C4-2B (cell line): Measurements from ENCODE around the gene TRAPPC6A.

Experiments used
- H3K27ac ChIP-seq: fragments of 450-650 bp; 2 replicates; pipeline ENCODE4 v1.5.1; 2017
- ZFX ChIP-seq: fragments of 450-650 bp; IDR thresholded peaks from 2 replicates; pipeline ENCODE4 v1.6.1; 2017
- TF ChIP-seq, protein P1 (sequence below): fragments of 450-650 bp; conservative IDR thresholded peaks from 2 replicates; pipeline ENCODE4 v1.5.1; 2017; ENCODE audit warnings: mild to moderate bottlenecking

TRAPPC6A gene

DNA sequence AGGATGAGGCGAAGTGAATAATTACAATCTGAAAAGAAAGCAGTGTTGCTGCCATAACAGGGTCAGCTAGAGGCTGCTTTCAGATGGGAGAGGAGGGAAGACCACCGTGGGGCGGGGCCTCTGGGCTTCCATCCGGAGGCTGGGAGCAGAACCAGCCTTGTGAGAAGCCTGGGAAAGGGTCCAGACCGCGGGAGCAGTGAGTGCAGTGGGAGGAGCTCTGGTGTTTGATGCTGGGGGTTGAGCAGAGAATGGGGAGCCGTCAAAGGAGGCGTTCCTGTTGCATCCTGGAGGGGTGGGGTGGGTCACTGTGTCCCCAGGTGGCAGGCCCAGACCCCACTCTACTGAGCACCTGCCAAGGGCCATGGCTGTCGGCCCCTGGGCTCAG lies 35.3 kb downstream of the TRAPPC6A start:
- no peak overlapping the region for H3K27ac ChIP-seq
- TF ChIP-seq, protein P1, sequence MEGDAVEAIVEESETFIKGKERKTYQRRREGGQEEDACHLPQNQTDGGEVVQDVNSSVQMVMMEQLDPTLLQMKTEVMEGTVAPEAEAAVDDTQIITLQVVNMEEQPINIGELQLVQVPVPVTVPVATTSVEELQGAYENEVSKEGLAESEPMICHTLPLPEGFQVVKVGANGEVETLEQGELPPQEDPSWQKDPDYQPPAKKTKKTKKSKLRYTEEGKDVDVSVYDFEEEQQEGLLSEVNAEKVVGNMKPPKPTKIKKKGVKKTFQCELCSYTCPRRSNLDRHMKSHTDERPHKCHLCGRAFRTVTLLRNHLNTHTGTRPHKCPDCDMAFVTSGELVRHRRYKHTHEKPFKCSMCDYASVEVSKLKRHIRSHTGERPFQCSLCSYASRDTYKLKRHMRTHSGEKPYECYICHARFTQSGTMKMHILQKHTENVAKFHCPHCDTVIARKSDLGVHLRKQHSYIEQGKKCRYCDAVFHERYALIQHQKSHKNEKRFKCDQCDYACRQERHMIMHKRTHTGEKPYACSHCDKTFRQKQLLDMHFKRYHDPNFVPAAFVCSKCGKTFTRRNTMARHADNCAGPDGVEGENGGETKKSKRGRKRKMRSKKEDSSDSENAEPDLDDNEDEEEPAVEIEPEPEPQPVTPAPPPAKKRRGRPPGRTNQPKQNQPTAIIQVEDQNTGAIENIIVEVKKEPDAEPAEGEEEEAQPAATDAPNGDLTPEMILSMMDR = no peak
- no peak for TF ChIP-seq ZFX

DNA sequence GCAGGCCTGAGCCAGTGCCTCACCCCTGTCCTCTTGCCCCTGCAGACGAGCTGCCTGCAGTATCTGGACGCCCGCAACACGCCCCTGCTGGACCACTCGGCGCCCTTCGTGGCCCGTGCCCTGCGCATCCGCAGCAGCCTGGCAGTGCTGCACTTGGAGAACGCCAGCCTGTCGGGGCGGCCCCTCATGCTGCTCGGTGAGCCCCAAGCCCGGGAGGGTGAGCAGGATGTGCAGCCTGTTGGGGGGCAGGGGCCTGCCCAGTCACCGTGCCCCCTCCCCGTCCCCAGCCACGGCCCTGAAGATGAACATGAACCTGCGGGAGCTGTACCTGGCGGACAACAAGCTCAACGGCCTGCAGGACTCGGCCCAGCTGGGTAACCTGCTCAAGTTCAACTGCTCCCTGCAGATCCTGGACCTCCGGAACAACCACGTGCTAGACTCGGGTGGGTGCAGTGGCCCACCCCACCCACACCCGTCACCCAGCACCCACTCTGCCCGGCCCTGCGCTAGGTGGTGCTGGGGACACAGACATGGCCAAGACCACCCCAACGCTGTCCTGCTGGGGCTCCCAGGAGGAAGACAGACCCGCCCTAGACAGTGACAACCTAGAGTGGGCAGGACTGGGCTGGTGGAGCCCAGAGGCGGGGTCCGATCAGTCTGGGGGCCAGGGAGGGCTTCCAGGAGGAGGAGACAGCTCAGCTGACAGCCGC lies 35.9 kb downstream of the TRAPPC6A start:
- no peak overlapping the region for H3K27ac ChIP-seq
- no peak for TF ChIP-seq ZFX
- TF ChIP-seq, protein P1 = no peak

DNA sequence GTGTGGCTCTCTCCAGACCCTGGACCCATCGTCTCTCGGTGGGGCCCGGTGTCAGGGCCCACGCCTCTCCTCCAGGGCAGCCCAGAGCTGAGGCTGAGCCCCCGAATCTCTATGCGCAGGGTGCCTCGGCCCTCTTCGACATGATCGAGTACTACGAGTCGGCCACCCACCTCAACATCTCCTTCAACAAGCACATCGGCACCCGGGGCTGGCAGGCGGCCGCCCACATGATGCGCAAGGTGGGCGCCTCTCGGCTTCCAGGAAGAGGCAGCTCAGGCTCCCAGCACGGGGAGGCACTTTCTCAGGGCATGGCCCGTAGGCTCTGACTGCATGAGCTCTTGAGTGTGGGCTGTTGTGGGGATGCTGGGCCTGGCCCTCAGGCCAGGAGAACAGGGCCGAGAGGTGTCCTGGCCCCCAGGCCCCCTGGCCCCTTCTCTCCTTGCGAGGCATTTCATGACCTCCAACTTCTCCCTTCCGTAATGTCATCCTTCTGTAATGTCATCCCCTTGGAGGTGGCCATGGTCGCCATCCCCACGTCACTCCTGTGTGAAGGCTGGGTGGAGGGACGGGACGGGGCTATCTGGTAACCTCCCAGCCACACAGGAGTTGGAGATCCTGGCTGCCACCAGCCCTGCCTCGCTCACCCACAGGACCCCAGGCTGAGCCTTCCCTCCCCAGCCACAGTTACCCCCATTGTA lies 36.7 kb downstream of the TRAPPC6A start:
- no peak overlapping the region for H3K27ac ChIP-seq
- no peak for TF ChIP-seq ZFX

DNA sequence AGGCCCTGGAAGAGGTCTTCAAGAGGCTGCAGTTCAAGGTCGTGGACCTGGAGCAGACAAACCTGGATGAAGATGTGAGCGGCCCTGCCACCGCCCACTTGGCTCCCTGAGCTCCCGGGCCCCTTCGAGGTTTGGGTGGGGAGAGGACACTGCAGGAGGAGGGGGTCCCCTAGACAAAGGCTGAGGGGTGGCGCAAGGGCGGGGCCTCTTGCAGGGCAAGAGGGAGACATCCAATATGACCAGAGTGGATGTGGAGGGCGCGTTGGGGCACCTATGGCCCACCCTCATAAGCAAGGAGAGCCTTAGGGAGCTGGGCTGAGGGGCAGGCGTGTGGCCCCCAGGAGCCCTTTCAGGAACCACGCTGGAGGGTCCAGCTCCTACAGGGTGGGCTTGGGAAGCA lies 37.5 kb downstream of the TRAPPC6A start:
- H3K27ac ChIP-seq = no peak overlapping the region
- no peak for TF ChIP-seq ZFX
- TF ChIP-seq, protein P1 = no peak

DNA sequence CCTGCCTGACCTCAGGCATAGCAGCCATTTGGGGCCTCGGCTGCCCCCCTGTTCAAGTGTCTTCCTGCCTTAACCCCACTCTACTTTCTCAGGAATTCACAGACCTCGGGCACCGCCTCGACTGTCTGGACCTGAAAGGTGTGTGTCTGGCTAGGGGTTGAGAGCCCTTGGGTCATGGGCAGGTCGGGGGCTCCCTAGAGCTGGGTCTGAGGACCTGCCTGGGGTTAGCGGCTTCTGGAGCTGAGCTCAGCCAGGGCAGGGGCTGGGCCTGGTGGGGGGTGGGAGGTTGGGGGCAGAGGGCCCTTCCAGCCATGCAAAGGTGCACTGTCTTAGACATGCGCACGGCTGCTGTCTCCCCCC lies 37.9 kb downstream of the TRAPPC6A start:
- TF ChIP-seq, protein P1 = no peak
- TF ChIP-seq ZFX = no peak
- no peak overlapping the region for H3K27ac ChIP-seq

DNA sequence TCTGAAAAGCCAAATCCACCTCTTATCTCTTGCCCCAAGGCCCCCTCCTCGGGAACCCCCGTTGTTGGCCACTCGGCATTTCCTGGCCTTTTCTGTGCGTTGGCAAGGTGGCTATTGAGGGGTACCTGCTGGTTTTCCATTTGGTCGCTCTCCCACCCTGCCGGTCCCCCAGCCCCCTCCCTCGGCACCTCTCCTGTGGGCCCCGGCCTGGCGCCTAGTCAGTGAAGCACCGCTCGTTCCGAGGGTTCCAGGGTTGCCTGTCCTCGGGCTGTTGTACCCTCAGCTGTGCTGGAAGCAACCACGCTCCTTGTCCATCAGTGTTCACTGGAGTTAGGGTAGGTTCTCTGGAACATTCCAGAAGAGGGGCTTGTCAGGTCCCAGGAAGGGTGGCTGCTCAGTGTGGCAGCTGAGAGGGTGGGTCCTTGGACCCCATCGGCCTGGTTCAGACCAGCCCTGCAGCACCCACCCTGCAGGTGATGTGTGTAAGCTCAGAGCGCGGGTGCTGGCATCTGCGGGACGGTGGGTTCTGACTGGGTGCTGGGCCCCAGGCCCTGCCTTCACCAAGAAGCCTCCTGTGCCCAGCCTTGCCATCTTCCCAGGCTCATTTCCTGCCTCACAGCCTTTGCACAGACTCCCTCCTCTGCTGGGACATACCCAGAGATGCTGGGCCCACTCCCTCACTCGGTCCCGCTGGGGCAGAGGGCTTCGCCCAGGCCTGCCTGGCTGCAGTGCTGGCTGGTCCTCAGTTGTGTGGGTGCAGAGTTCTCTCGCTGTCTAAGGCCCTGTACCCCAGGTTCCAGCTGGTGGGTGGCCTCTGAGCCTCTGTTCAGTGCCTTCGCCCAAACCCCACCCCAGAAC lies 38.5 kb downstream of the TRAPPC6A start:
- TF ChIP-seq, protein P1 = no peak
- TF ChIP-seq ZFX = no peak

DNA sequence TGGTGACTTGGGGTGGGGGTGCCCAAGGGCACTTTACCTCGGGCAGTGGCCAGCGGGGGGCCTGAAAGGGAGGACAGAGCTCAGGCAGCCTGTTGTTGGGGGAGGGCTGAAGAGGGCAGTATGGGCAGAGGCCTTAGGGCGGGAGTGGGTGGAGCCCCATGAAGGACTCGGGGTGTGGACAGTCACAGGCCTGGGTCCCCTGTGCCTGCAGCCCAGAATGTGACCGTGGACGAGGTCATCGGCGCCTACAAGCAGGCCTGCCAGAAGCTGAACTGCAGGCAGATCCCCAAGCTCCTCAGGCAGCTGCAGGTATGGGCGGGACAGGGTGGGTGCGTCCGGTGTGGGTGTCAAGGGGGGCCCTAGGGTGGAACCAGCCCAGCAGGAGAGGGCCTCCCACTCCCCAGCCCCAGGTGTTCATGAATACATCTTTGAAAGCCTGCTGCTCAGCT lies 39.7 kb downstream of the TRAPPC6A start:
- TF ChIP-seq, protein P1 = no peak
- no peak for TF ChIP-seq ZFX
- no peak overlapping the region for H3K27ac ChIP-seq

More for the DNA sequence above, 38.5 kb downstream of the TRAPPC6A start:
- H3K27ac ChIP-seq = no peak overlapping the region
